H1 (cell line): ENCODE measurements around the gene PARD3. TPM values are rescaled to one million over a fixed set of nuclear protein-coding genes. Genes with fewer than 3 reads are reported as not detected.

Experiments
- CTCF ChIA-PET: fragments of 300-600 bp; sonication (Branson Sonifier 250); formaldehyde crosslinking; loops from one replicate; lab custom pipeline; 2021; ENCODE audit not compliant: partially characterized antibody; lab: Charles Lee
- POLR2A ChIA-PET: fragments of 300-600 bp; sonication (Branson Sonifier 250); formaldehyde crosslinking; loops from one replicate; lab custom pipeline; 2021; ENCODE audit warnings: inconsistent platforms; ENCODE audit not compliant: partially characterized antibody; lab: Charles Lee
- DNase-seq, 2 experiments: peaks; one replicate each; pipeline versions ENCODE4 v3.0.0 to v3.0.0-alpha.2; 2010 to 2022; ENCODE audit warnings: low spot score in 2 of 2, low read depth in 1 of 2, mixed read lengths in 1 of 2
- FAIRE-seq: peaks from 2 replicates; lab custom pipeline; 2011; peaks lifted over from hg19 to GRCh38; lab: Jason Lieb, UNC
- H2AFZ ChIP-seq: 2 replicates; pipeline ENCODE4 v1.8.1; 2012; ENCODE audit warnings: low read length, inconsistent platforms
- H2AK5ac ChIP-seq: 2 replicates; pipeline ENCODE4 v1.6.1; 2013; ENCODE audit warnings: low read depth, low read length
- H2BK120ac ChIP-seq: replicated peaks from 2 replicates; pipeline ENCODE3; 2013; ENCODE audit warnings: low read depth, low read length, inconsistent platforms
- H2BK12ac ChIP-seq: 2 replicates; pipeline ENCODE4 v1.6.1; 2013; ENCODE audit warnings: low read depth, low read length
- H2BK15ac ChIP-seq: 2 replicates; pipeline ENCODE4 v1.6.1; 2013; ENCODE audit warnings: low read length
- H2BK20ac ChIP-seq: 2 replicates; pipeline ENCODE4 v1.6.1; 2013; ENCODE audit warnings: low read length
- H2BK5ac ChIP-seq: 2 replicates; pipeline ENCODE4 v1.6.1; 2013; ENCODE audit warnings: low read depth, low read length
- H3K14ac ChIP-seq: 2 replicates; pipeline ENCODE4 v1.6.1; 2013; ENCODE audit warnings: inconsistent platforms; ENCODE audit not compliant: insufficient read length
- H3K18ac ChIP-seq: 2 replicates; pipeline ENCODE4 v1.6.1; 2013; ENCODE audit warnings: low read length; ENCODE audit errors: extremely low read depth
- H3K23ac ChIP-seq: 2 replicates; pipeline ENCODE4 v1.6.1; 2013; ENCODE audit warnings: inconsistent platforms; ENCODE audit not compliant: insufficient read length
- H3K23me2 ChIP-seq: 2 replicates; pipeline ENCODE4 v1.6.1; 2013; ENCODE audit warnings: low read depth, low read length
- H3K27ac ChIP-seq: 2 replicates; pipeline ENCODE4 v1.6.1; 2011; ENCODE audit warnings: low read depth, low read length, inconsistent platforms
- H3K27me3 ChIP-seq, 4 experiments: replicated peaks in 1 of 4; 1 replicate in 1 of 4; 2 replicates in 3 of 4; pipeline versions ENCODE4 v1.6.1 to v1.8.1; 2011 to 2013; ENCODE audit warnings: low read length in 3 of 4, mild to moderate bottlenecking in 3 of 4, inconsistent platforms in 2 of 4, mixed read lengths in 2 of 4, moderate library complexity in 1 of 4; ENCODE audit not compliant: control insufficient read depth in 3 of 4, insufficient read depth in 3 of 4; ENCODE audit errors: extremely low read depth in 1 of 4
- H3K36me3 ChIP-seq, 4 experiments: 2 replicates each; pipeline versions ENCODE4 v1.6.1 to v1.8.1; 2011 to 2013; ENCODE audit warnings: mild to moderate bottlenecking in 4 of 4, low read length in 3 of 4, moderate library complexity in 2 of 4, control low read depth in 1 of 4, inconsistent platforms in 1 of 4; ENCODE audit not compliant: insufficient read depth in 4 of 4, control insufficient read depth in 2 of 4
- H3K4ac ChIP-seq: replicated peaks from 2 replicates; pipeline ENCODE3; 2013; ENCODE audit warnings: low read length, low read depth, mixed read lengths, inconsistent platforms; ENCODE audit not compliant: insufficient read length
- H3K4me1 ChIP-seq, 4 experiments: replicated peaks in 1 of 4; 1 replicate in 1 of 4; 2 replicates in 3 of 4; pipeline versions ENCODE4 v1.6.1 to v1.8.1; 2011 to 2013; ENCODE audit warnings: low read length in 3 of 4, inconsistent platforms in 2 of 4, mixed read lengths in 1 of 4; ENCODE audit not compliant: insufficient read depth in 4 of 4, control insufficient read depth in 3 of 4
- H3K4me2 ChIP-seq, 2 experiments: 2 replicates each; pipeline versions ENCODE4 v1.6.1 to v1.8.1; 2011 to 2013; ENCODE audit warnings: low read depth in 2 of 2, low read length in 2 of 2, control low read depth in 1 of 2, inconsistent platforms in 1 of 2, mild to moderate bottlenecking in 1 of 2; ENCODE audit not compliant: insufficient read depth in 1 of 2
- H3K4me3 ChIP-seq, 4 experiments: fragments of 200-600, 300-600 bp in 1 of 4; sonication (generic), shearing (Covaris generic), sonication (Bioruptor Twin) in 1 of 4; 2 replicates each; pipeline versions ENCODE4 v1.5.1 to v1.8.1; 2011 to 2016; ENCODE audit warnings: low read length in 4 of 4, low read depth in 3 of 4, control low read depth in 2 of 4, inconsistent platforms in 2 of 4, mild to moderate bottlenecking in 2 of 4, mixed read lengths in 1 of 4, moderate library complexity in 1 of 4; ENCODE audit not compliant: insufficient read depth in 2 of 4; ENCODE audit errors: extremely low read depth in 1 of 4
- H3K56ac ChIP-seq: replicated peaks from 2 replicates; pipeline ENCODE3; 2013; ENCODE audit warnings: low read depth, mild to moderate bottlenecking, mixed read lengths, low read length, inconsistent platforms; ENCODE audit not compliant: insufficient read length
- H3K79me1 ChIP-seq: 2 replicates; pipeline ENCODE4 v1.6.1; 2013; ENCODE audit warnings: low read depth, low read length, control low read depth
- H3K79me2 ChIP-seq, 2 experiments: 2 replicates each; pipeline versions ENCODE4 v1.6.1 to v1.8.1; 2012 to 2013; ENCODE audit warnings: low read length in 2 of 2, mild to moderate bottlenecking in 2 of 2, inconsistent platforms in 1 of 2; ENCODE audit not compliant: insufficient read depth in 2 of 2, control insufficient read depth in 1 of 2
- H3K9ac ChIP-seq, 4 experiments: replicated peaks in 1 of 4; 1 replicate in 1 of 4; 2 replicates in 3 of 4; pipeline versions ENCODE4 v1.6.1 to v1.8.1; 2011 to 2013; ENCODE audit warnings: low read depth in 3 of 4, low read length in 3 of 4, control low read depth in 2 of 4, mild to moderate bottlenecking in 2 of 4, moderate library complexity in 2 of 4, inconsistent platforms in 1 of 4; ENCODE audit errors: extremely low read depth in 1 of 4
- H3K9me3 ChIP-seq, 2 experiments: 2 replicates each; pipeline versions ENCODE4 v1.6.1 to v1.8.1; 2012 to 2013; ENCODE audit warnings: mild to moderate bottlenecking in 2 of 2, moderate library complexity in 2 of 2, control low read depth in 1 of 2, inconsistent platforms in 1 of 2, low read depth in 1 of 2, low read length in 1 of 2, mixed read lengths in 1 of 2; ENCODE audit not compliant: insufficient read depth in 2 of 2
- H4K20me1 ChIP-seq, 2 experiments: replicated peaks in 1 of 2; 2 replicates each; pipeline versions ENCODE3 to v1.8.1; 2011 to 2013; ENCODE audit warnings: inconsistent platforms in 2 of 2, low read length in 2 of 2, mild to moderate bottlenecking in 1 of 2; ENCODE audit not compliant: insufficient read depth in 2 of 2, control insufficient read depth in 1 of 2
- H4K5ac ChIP-seq: 2 replicates; pipeline ENCODE4 v1.6.1; 2013; ENCODE audit warnings: low read length, low read depth, mixed read lengths, inconsistent platforms; ENCODE audit not compliant: insufficient read length
- H4K8ac ChIP-seq: 2 replicates; pipeline ENCODE4 v1.8.0; 2013; ENCODE audit warnings: mild to moderate bottlenecking, moderate library complexity, low read length, inconsistent platforms; ENCODE audit not compliant: insufficient read depth; ENCODE audit errors: extremely low read depth
- H4K91ac ChIP-seq: replicated peaks from 2 replicates; pipeline ENCODE3; 2013; ENCODE audit warnings: low read length, mixed read lengths, inconsistent platforms; ENCODE audit not compliant: insufficient read length
- ASH2L ChIP-seq: fragments of 200-600, 300-600 bp; sonication (generic); IDR thresholded peaks from one replicate; pipeline ENCODE4 v1.7.1; 2017; ENCODE audit warnings: low read length
- JUN ChIP-seq: IDR thresholded peaks from 2 replicates; pipeline ENCODE4 v1.6.1; 2011; ENCODE audit warnings: low read depth, mild to moderate bottlenecking, improper control_type of control experiment, low read length
- NRF1 ChIP-seq: IDR thresholded peaks from 2 replicates; pipeline ENCODE4 v1.6.1; 2011; ENCODE audit warnings: mild to moderate bottlenecking, low read depth, low read length, improper control_type of control experiment
- WGBS, 2 experiments: shearing (Covaris generic) in 1 of 2; methylation state at CpG; one replicate each; pipeline versions ENCODE4 v1.1.6 to v1.1.7; 2013 to 2015; ENCODE audit warnings: low lambda C conversion rate in 2 of 2, mixed read lengths in 2 of 2, inconsistent platforms in 1 of 2, low coverage in 1 of 2, missing lambda C conversion rate in 1 of 2; ENCODE audit not compliant: insufficient replicate concordance in 2 of 2, insufficient coverage in 1 of 2, insufficient read length in 1 of 2; ENCODE audit errors: extremely low coverage in 1 of 2, missing lambda C conversion rate in 1 of 2; 5-methylcytosine and 5-hydroxymethylcytosine counted together
- polyA plus RNA-seq, 7 experiments: library from polyadenylated mRNA; depleted of rRNA in 3 of 7; stranded (reverse) in 5 of 7; unstranded in 2 of 7; fragments of >200 nt in 5 of 7; fragments of 200-250 nt in 2 of 7; gene quantifications; 1 replicate in 5 of 7; 2 replicates in 1 of 7; 4 replicates in 1 of 7; pipeline versions ENCODE4 v1.2.1 to v1.2.3, GENCODE V29; 2011 to 2013; ENCODE audit warnings: missing spikeins in 2 of 7, mixed read lengths in 2 of 7
- total RNA-seq: library from RNA; stranded (reverse); fragmentation: NEBNext Ultra II Directional; extraction: Animal tissue kit (Norgen Biotek cat#: 25700); gene quantifications from 2 replicates; pipeline ENCODE4 v1.2.1, GENCODE V29; 2021
- TF ChIP-seq, protein P1 (sequence below): IDR thresholded peaks from 2 replicates; pipeline ENCODE4 v1.6.1; 2011; ENCODE audit warnings: low read depth, mild to moderate bottlenecking, low read length; ENCODE audit not compliant: insufficient read depth

The PARD3 gene
- total and polyA plus RNA-seq, 2 of the 8 experiments (the other 6 are each of a cell fraction or from before 2014, with no cell fraction given): 19.7 to 49.1 TPM

- peaks cover 4 to 25% (median 23%) of the 10 kb centered on the region in 4 experiments for H3K4me1 ChIP-seq
- TF ChIP-seq, protein P1, sequence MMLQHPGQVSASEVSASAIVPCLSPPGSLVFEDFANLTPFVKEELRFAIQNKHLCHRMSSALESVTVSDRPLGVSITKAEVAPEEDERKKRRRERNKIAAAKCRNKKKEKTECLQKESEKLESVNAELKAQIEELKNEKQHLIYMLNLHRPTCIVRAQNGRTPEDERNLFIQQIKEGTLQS: no peak
- peak; percentile 60 for TF ChIP-seq ASH2L
- no peak for TF ChIP-seq NRF1
- no peak for TF ChIP-seq JUN
- H3K27me3 ChIP-seq: no peaks in the 10 kb centered on the region
- H3K23me2 ChIP-seq: peaks cover 2% of the 10 kb centered on the region; the same call in 1 of the 2 replicates
- peak overlapping the region; percentile 47 to 60 for H3K4me2 ChIP-seq
- no peak overlapping the region for H4K91ac ChIP-seq
- H3K9ac ChIP-seq: no peak overlapping the region; a peak in 1 of 7 replicates
- no peak overlapping the region for H2BK20ac ChIP-seq
- DNase-seq: no peak
- H3K79me2 ChIP-seq: peaks cover 17 to 97% of the 10 kb centered on the region in 2 experiments
- no peak overlapping the region for H3K56ac ChIP-seq
- no peak overlapping the region for H2BK15ac ChIP-seq
- H3K4ac ChIP-seq: no peak overlapping the region
- H3K36me3 ChIP-seq: no peaks in the 10 kb centered on the region
- no peaks in the 10 kb centered on the region for H3K9me3 ChIP-seq
- no peak overlapping the region; the same call in 1 of the 2 replicates for H3K18ac ChIP-seq
- no peak overlapping the region for H2AK5ac ChIP-seq
- 59% methylated on average over 19 of the region's 19 CpGs; no CpG with 5 or more reads in 1 of the 2 experiments for WGBS, 2 experiments
- H3K4me3 ChIP-seq: peak overlapping the region in 1 of 4 experiments; percentile 34; a peak in 3 of 8 replicates
- H2BK5ac ChIP-seq: peak overlapping the region; percentile 38; the same call in 1 of the 2 replicates
- H2BK12ac ChIP-seq: no peak overlapping the region
- FAIRE-seq: peak; percentile 84
- no peak overlapping the region for H4K8ac ChIP-seq
- CTCF ChIA-PET: interaction anchor here (0.6 to 1.8 kb wide), 15 partner anchors 8 to 218 kb away, joined by 3 to 8 read pairs (median 3); no protein-coding TSS in a partner anchor
- no peak overlapping the region for H2BK120ac ChIP-seq
- H4K20me1 ChIP-seq: peaks cover 15 to 32% of the 10 kb centered on the region in 2 experiments
- H3K27ac ChIP-seq: no peak overlapping the region
- H3K79me1 ChIP-seq: peaks cover 12% of the 10 kb centered on the region
- no peak overlapping the region for H2AFZ ChIP-seq
- POLR2A ChIA-PET: interaction anchor here (0.6 kb wide), 1 partner anchor 30 kb away, joined by 3 read pairs; no protein-coding TSS in a partner anchor
- H3K23ac ChIP-seq: no peak overlapping the region
- H3K14ac ChIP-seq: no peak overlapping the region
- H4K5ac ChIP-seq: peak overlapping the region; percentile 32
These were observed 6.0 kb downstream of the PARD3 start for GRCh38 chr10:34808801-34809745.
